HUDEP-2 (cell line): ENCODE data around the gene DYRK1A.

Experiments
- DNase-seq, 76 experiments: peaks; one replicate each; lab custom pipeline; 2025; ENCODE audit not compliant: unreplicated experiment in 76 of 76; lab: John Stamatoyannopoulos, UW

DYRK1A gene

GRCh38 chr21:37561941-37562919 lies 195.7 kb downstream of the DYRK1A start:
- no peak for DNase-seq

- peak in 12 of 76 experiments; percentile 18 to 88 (median 47) for DNase-seq
Observed at GRCh38 chr21:37562920-37563640, 196.5 kb downstream of the DYRK1A start.

- peak; percentile 28 to 99 (median 94) for DNase-seq
Observed at GRCh38 chr21:37563641-37564340, 197.2 kb downstream of the DYRK1A start.

- peak in 72 of 76 experiments; percentile 29 to 90 (median 76) for DNase-seq
Observed at GRCh38 chr21:37564341-37564923, 197.9 kb downstream of the DYRK1A start.

GRCh38 chr21:37564924-37565529 lies 198.5 kb downstream of the DYRK1A start:
- DNase-seq = no peak

GRCh38 chr21:37565530-37566223 lies 199.1 kb downstream of the DYRK1A start:
- peak in 3 of 76 experiments; percentile 7 to 10 (median 8) for DNase-seq

- DNase-seq = no peak
Observed at GRCh38 chr21:37566790-37567615, 200.4 kb downstream of the DYRK1A start.

GRCh38 chr21:37568415-37568814 lies 201.8 kb downstream of the DYRK1A start:
- no peak for DNase-seq

GRCh38 chr21:37568916-37569315 lies 202.3 kb downstream of the DYRK1A start:
- no peak for DNase-seq

GRCh38 chr21:37571442-37571841 lies 204.9 kb downstream of the DYRK1A start:
- DNase-seq = no peak

- no peak for DNase-seq
Observed at GRCh38 chr21:37574316-37574715, 207.7 kb downstream of the DYRK1A start.

- no peak for DNase-seq
Observed at GRCh38 chr21:37574751-37575150, 208.2 kb downstream of the DYRK1A start.

GRCh38 chr21:37575580-37575979 lies 209.0 kb downstream of the DYRK1A start:
- no peak for DNase-seq
